Progenitor cell of endocrine pancreas (in vitro differentiated cells): ENCODE data around the gene DPP6. TPM values are rescaled to one million over a fixed set of nuclear protein-coding genes. Genes with fewer than 3 reads are reported as not detected.

Experiments
- DNase-seq: peaks from one replicate; pipeline ENCODE4 v3.0.0; 2021; ENCODE audit warnings: low spot score; ENCODE audit not compliant: unreplicated experiment
- H3K27ac Mint-ChIP-seq: 2 replicates; pipeline ENCODE4 v1.8.0; 2021; ENCODE audit warnings: mild to moderate bottlenecking, moderate library complexity, mixed read lengths
- H3K27me3 Mint-ChIP-seq: 2 replicates; pipeline ENCODE4 v1.8.0; 2021; ENCODE audit warnings: mixed read lengths
- H3K36me3 Mint-ChIP-seq: 2 replicates; pipeline ENCODE4 v1.8.0; 2022; ENCODE audit warnings: mixed read lengths; ENCODE audit not compliant: insufficient read depth
- H3K4me1 Mint-ChIP-seq: 2 replicates; pipeline ENCODE4 v1.8.0; 2021; ENCODE audit warnings: low read depth, mixed read lengths
- H3K4me3 Mint-ChIP-seq: 2 replicates; pipeline ENCODE4 v1.8.0; 2021; ENCODE audit warnings: low read depth, mild to moderate bottlenecking, moderate library complexity, mixed read lengths
- H3K9me3 Mint-ChIP-seq: 2 replicates; pipeline ENCODE4 v1.8.0; 2021; ENCODE audit warnings: low read depth, mixed read lengths
- CTCF ChIP-seq: fragments of 200-600 bp; sonication (generic); IDR thresholded peaks from one replicate; pipeline ENCODE4 v1.5.0; 2021; ENCODE audit warnings: antibody characterized with exemption, mild to moderate bottlenecking; ENCODE audit not compliant: unreplicated experiment
- total RNA-seq: library from RNA; stranded (reverse); gene quantifications from 2 replicates; pipeline ENCODE4 v1.2.1, GENCODE V29; 2021

Gene DPP6
- total RNA-seq, 1 donor from 2014 or later = 13.4 TPM

DNA sequence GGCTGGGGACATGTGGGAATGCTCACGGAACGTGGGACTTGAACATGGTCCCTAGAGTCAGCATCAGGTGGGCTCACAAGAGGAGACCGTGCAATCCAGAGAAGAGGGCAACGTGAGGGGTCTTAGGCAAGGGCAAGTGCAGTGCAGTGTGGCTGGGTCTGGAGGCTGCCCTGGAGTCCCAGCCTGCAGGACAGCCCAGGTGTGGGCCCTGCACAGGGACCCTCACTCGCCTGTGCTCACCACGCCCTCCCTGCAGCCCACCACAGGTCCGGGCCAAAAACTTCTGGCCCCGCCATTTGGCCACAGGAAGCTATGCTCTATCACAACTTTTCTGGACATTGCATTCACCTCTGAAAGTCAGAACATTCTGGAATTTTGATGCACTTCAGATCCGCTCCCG, 817.2 kb downstream of the DPP6 start:
- peaks cover 12% of the 10 kb centered on the region for H3K4me1 Mint-ChIP-seq
- DNase-seq = no peak
- H3K27ac Mint-ChIP-seq = no peak overlapping the region
- no peaks in the 10 kb centered on the region for H3K9me3 Mint-ChIP-seq
- no peak overlapping the region for H3K4me3 Mint-ChIP-seq
- H3K36me3 Mint-ChIP-seq = no peaks in the 10 kb centered on the region
- TF ChIP-seq CTCF = no peak
- peaks cover 38% of the 10 kb centered on the region for H3K27me3 Mint-ChIP-seq

GRCh38 chr7:154871507-154871906, 819.3 kb downstream of the DPP6 start:
- Mint-ChIP-seq H3K27ac (no peak overlapping the region), H3K27me3 (peaks cover 36% of the 10 kb centered on the region), H3K36me3 (no peaks in the 10 kb centered on the region), H3K4me3 (no peak overlapping the region), H3K4me1 (peaks cover 12% of the 10 kb centered on the region), H3K9me3 (no peaks in the 10 kb centered on the region)
- DNase-seq = no peak
- no peak for TF ChIP-seq CTCF

- DNase-seq = no peak
- no peak overlapping the region for H3K4me3 Mint-ChIP-seq
- no peaks in the 10 kb centered on the region for H3K9me3 Mint-ChIP-seq
- peaks cover 12% of the 10 kb centered on the region for H3K4me1 Mint-ChIP-seq
- peaks cover 29% of the 10 kb centered on the region for H3K27me3 Mint-ChIP-seq
- TF ChIP-seq CTCF = no peak
- no peaks in the 10 kb centered on the region for H3K36me3 Mint-ChIP-seq
- no peak overlapping the region for H3K27ac Mint-ChIP-seq
Observed at GRCh38 chr7:154871928-154872750, 819.9 kb downstream of the DPP6 start.

DNA sequence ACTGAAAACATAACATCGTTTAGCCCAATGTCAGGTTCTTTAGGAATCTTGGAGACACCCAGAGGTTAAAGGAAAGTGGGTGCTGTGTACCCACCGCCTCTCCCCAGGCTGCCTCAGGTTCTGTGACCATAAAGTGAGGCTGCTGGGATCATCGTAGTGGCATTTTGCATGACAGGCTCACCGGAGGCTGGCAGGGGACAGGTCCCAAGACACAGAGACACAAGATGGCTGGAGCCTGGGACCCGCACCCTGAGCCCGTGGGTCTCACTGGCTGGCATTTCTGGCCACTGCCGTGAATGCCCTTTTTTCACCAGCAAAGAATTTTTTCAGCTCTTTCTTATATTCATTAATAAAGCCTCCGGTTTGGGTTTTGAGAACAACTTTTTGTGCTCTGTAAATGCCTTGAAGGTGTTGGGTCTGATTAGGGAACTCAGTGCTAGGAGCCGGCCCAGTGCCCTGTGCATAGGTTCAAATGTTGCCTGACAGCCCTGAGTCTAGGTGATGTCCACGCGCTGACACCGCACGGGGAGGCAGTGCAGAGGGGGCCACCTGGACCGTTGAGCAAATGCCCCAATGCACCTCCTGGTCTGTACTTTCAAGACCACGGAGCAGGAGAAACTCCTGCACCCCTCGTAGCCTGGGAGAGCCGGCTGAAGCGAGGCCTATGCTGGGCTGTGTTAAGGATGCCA, 820.8 kb downstream of the DPP6 start:
- H3K27me3 Mint-ChIP-seq = peaks cover 21% of the 10 kb centered on the region
- TF ChIP-seq CTCF = no peak
- H3K9me3 Mint-ChIP-seq = no peaks in the 10 kb centered on the region
- H3K27ac Mint-ChIP-seq = no peak overlapping the region
- no peaks in the 10 kb centered on the region for H3K36me3 Mint-ChIP-seq
- no peak overlapping the region for H3K4me3 Mint-ChIP-seq
- DNase-seq = no peak
- peaks cover 12% of the 10 kb centered on the region for H3K4me1 Mint-ChIP-seq

- Mint-ChIP-seq H3K4me1 (peaks cover 12% of the 10 kb centered on the region), H3K27me3 (peaks cover 15% of the 10 kb centered on the region), H3K4me3 (no peak overlapping the region), H3K9me3 (no peaks in the 10 kb centered on the region), H3K27ac (no peak overlapping the region), H3K36me3 (no peaks in the 10 kb centered on the region)
- no peak for TF ChIP-seq CTCF
- no peak for DNase-seq
Observed at GRCh38 chr7:154873500-154874121, 821.4 kb downstream of the DPP6 start.
